Measurements from ENCODE around the gene DRC7.

GRCh38 chr16:57745768-57746167 lies 51.2 kb downstream of the DRC7 start:
- TF ChIP-seq, protein P1, sequence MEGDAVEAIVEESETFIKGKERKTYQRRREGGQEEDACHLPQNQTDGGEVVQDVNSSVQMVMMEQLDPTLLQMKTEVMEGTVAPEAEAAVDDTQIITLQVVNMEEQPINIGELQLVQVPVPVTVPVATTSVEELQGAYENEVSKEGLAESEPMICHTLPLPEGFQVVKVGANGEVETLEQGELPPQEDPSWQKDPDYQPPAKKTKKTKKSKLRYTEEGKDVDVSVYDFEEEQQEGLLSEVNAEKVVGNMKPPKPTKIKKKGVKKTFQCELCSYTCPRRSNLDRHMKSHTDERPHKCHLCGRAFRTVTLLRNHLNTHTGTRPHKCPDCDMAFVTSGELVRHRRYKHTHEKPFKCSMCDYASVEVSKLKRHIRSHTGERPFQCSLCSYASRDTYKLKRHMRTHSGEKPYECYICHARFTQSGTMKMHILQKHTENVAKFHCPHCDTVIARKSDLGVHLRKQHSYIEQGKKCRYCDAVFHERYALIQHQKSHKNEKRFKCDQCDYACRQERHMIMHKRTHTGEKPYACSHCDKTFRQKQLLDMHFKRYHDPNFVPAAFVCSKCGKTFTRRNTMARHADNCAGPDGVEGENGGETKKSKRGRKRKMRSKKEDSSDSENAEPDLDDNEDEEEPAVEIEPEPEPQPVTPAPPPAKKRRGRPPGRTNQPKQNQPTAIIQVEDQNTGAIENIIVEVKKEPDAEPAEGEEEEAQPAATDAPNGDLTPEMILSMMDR (IDR thresholded peaks at IDR 0.05; ENCODE audit: poor library complexity, severe bottlenecking): no peak
- TF ChIP-seq TAF1 (IDR thresholded peaks at IDR 0.05; ENCODE audit: low read depth): no peak
- no peak for TF ChIP-seq MXI1 (conservative IDR thresholded peaks at IDR 0.05; ENCODE audit: poor library complexity, severe bottlenecking)

Data from neural cell (in vitro differentiated cells).